RWPE1 (cell line): ENCODE data around the gene CLSTN2.

Experiments used
- CTCF ChIA-PET: fragments of 350-600 bp; sonication (Branson Sonifier 250); formaldehyde crosslinking; extraction: SDS; loops from one replicate; lab custom pipeline; 2021; lab: Yijun Ruan, JAX
- POLR2A ChIA-PET: fragments of 400-600 bp; formaldehyde crosslinking; extraction: SDS; loops from one replicate; lab custom pipeline; 2020; ENCODE audit warnings: antibody characterized with exemption; ENCODE audit not compliant: low non-redundant PET; lab: Yijun Ruan, JAX
- DNase-seq: peaks from one replicate; pipeline ENCODE4 v3.0.0; 2012; ENCODE audit warnings: low spot score
- H3K27ac ChIP-seq: fragments of 450-650 bp; 2 replicates; pipeline ENCODE4 v1.5.1; 2017
- CTCF ChIP-seq: fragments of 450-650 bp; conservative IDR thresholded peaks from 2 replicates; pipeline ENCODE4 v1.5.1; 2017; ENCODE audit warnings: low read depth, mild to moderate bottlenecking

CLSTN2 gene

GRCh38 chr3:140597364-140597763 is 662.4 kb downstream of the CLSTN2 start:
- ChIA-PET POLR2A (no interaction called here), CTCF (interaction anchor here (0.6 kb wide), 1 partner anchor 1476 kb away, joined by 9 read pairs; no protein-coding TSS in a partner anchor)
- DNase-seq: no peak
- no peak for TF ChIP-seq CTCF
- no peak overlapping the region for H3K27ac ChIP-seq

- no peak for TF ChIP-seq CTCF
- no peak overlapping the region for H3K27ac ChIP-seq
- POLR2A ChIA-PET: no interaction called here
- CTCF ChIA-PET: no interaction called here
- no peak for DNase-seq
These were observed 662.8 kb downstream of the CLSTN2 start for GRCh38 chr3:140597792-140598191.

GRCh38 chr3:140599009-140599408 is 664.0 kb downstream of the CLSTN2 start:
- H3K27ac ChIP-seq: no peak overlapping the region
- POLR2A ChIA-PET: no interaction called here
- no peak for TF ChIP-seq CTCF
- DNase-seq: peak; percentile 38
- CTCF ChIA-PET: no interaction called here

GRCh38 chr3:140599496-140599895 is 664.5 kb downstream of the CLSTN2 start:
- TF ChIP-seq CTCF: no peak
- ChIA-PET CTCF (no interaction called here), POLR2A (no interaction called here)
- DNase-seq: peak; percentile 19
- H3K27ac ChIP-seq: no peak overlapping the region

GRCh38 chr3:140601881-140602280 is 666.9 kb downstream of the CLSTN2 start:
- ChIA-PET CTCF (interaction anchor here (0.7 kb wide), 1 partner anchor 1271 kb away, joined by 3 read pairs; no protein-coding TSS in a partner anchor), POLR2A (no interaction called here)
- no peak for TF ChIP-seq CTCF
- no peak for DNase-seq
- H3K27ac ChIP-seq: no peak overlapping the region

- H3K27ac ChIP-seq: no peak overlapping the region
- CTCF ChIA-PET: no interaction called here
- POLR2A ChIA-PET: no interaction called here
- no peak for TF ChIP-seq CTCF
- DNase-seq: no peak
These were observed 667.8 kb downstream of the CLSTN2 start for GRCh38 chr3:140602781-140603180.
